Astrocyte (in vitro differentiated cells and primary cell): ENCODE data around the gene USP44. TPM values are rescaled to one million over a fixed set of nuclear protein-coding genes. Genes with fewer than 3 reads are reported as not detected.
A peak's percentile ranks its signal among the peaks of the same experiment; 100 is the strongest.

ENCODE experiments used
- DNase-seq: peaks from one replicate; pipeline ENCODE4 v3.0.0-alpha.2; 2010; ENCODE audit warnings: low read depth
- FAIRE-seq: peaks from 2 replicates; lab custom pipeline; 2011; peaks lifted over from hg19 to GRCh38; lab: Jason Lieb, UNC
- H2AFZ ChIP-seq: 2 replicates; pipeline ENCODE4 v1.6.0; 2012; ENCODE audit warnings: low read depth, low read length, inconsistent platforms
- H3K27ac ChIP-seq: 2 replicates; pipeline ENCODE4 v1.5.1; 2011; ENCODE audit warnings: low read depth, low read length, inconsistent platforms
- H3K27me3 ChIP-seq: 2 replicates; pipeline ENCODE4 v1.6.0; 2011; ENCODE audit warnings: low read length, inconsistent platforms; ENCODE audit not compliant: insufficient read depth
- H3K36me3 ChIP-seq: 2 replicates; pipeline ENCODE4 v1.5.1; 2011; ENCODE audit warnings: low read length, inconsistent platforms; ENCODE audit not compliant: insufficient read depth
- H3K4me1 ChIP-seq: 2 replicates; pipeline ENCODE4 v1.5.1; 2011; ENCODE audit warnings: low read length, inconsistent platforms; ENCODE audit not compliant: insufficient read depth
- H3K4me2 ChIP-seq: 2 replicates; pipeline ENCODE4 v1.6.0; 2012; ENCODE audit warnings: low read length, inconsistent platforms
- H3K4me3 ChIP-seq: 2 replicates; pipeline ENCODE4 v1.5.1; 2011; ENCODE audit warnings: low read depth, mild to moderate bottlenecking, low read length, inconsistent platforms; ENCODE audit not compliant: insufficient read depth
- H3K79me2 ChIP-seq: 2 replicates; pipeline ENCODE4 v1.6.0; 2012; ENCODE audit warnings: mild to moderate bottlenecking, low read length, inconsistent platforms; ENCODE audit not compliant: insufficient read depth
- H3K9ac ChIP-seq: 2 replicates; pipeline ENCODE4 v1.6.0; 2012; ENCODE audit warnings: mild to moderate bottlenecking, low read length, inconsistent platforms
- H3K9me3 ChIP-seq: 2 replicates; pipeline ENCODE4 v1.5.1; 2012; ENCODE audit warnings: low read depth, mild to moderate bottlenecking, low read length, inconsistent platforms; ENCODE audit not compliant: insufficient read depth
- H4K20me1 ChIP-seq: 2 replicates; pipeline ENCODE4 v1.6.0; 2012; ENCODE audit warnings: low read length, inconsistent platforms; ENCODE audit not compliant: insufficient read depth
- H3K27ac Mint-ChIP-seq: one replicate; pipeline ENCODE4 v1.8.0; 2021; ENCODE audit warnings: mild to moderate bottlenecking, mixed read lengths; ENCODE audit not compliant: unreplicated experiment
- H3K27me3 Mint-ChIP-seq: one replicate; pipeline ENCODE4 v1.8.0; 2021; ENCODE audit warnings: low read depth, mixed read lengths; ENCODE audit not compliant: unreplicated experiment
- H3K36me3 Mint-ChIP-seq: one replicate; pipeline ENCODE4 v1.8.0; 2021; ENCODE audit warnings: low read depth, mixed read lengths; ENCODE audit not compliant: unreplicated experiment
- H3K4me1 Mint-ChIP-seq: one replicate; pipeline ENCODE4 v1.8.0; 2021; ENCODE audit warnings: low read depth, mixed read lengths; ENCODE audit not compliant: unreplicated experiment
- H3K4me3 Mint-ChIP-seq: one replicate; pipeline ENCODE4 v1.8.0; 2021; ENCODE audit warnings: mild to moderate bottlenecking, moderate library complexity, mixed read lengths; ENCODE audit not compliant: unreplicated experiment
- H3K9me3 Mint-ChIP-seq: one replicate; pipeline ENCODE4 v1.8.0; 2021; ENCODE audit warnings: mild to moderate bottlenecking, mixed read lengths; ENCODE audit not compliant: unreplicated experiment
- CTCF ChIP-seq: IDR thresholded peaks from 2 replicates; pipeline ENCODE4 v1.5.1; 2011; ENCODE audit warnings: low read depth, mild to moderate bottlenecking, inconsistent platforms, low read length, moderate library complexity; ENCODE audit not compliant: insufficient read depth
- EZH2 ChIP-seq: IDR thresholded peaks from 2 replicates; pipeline ENCODE4 v1.6.1; 2012; ENCODE audit warnings: mild to moderate bottlenecking, low read length, inconsistent platforms; ENCODE audit not compliant: insufficient read depth
- total RNA-seq: library from RNA; stranded (reverse); gene quantifications from 2 replicates; pipeline ENCODE4 v1.2.1, GENCODE V29; 2021

Gene USP44
- total RNA-seq, 1 donor from 2014 or later: 5.4 TPM

GRCh38 chr12:95548539-95549391 is 2.5 kb downstream of the USP44 start:
- Mint-ChIP-seq H3K9me3 (peaks cover 4% of the 10 kb centered on the region), H3K36me3 (no peaks in the 10 kb centered on the region), H3K27ac (peak overlapping the region; percentile 56), H3K4me3 (peak overlapping the region; percentile 88), H3K27me3 (no peaks in the 10 kb centered on the region), H3K4me1 (peaks cover 21% of the 10 kb centered on the region)
- Histone ChIP-seq H3K27me3 (peaks cover 23% of the 10 kb centered on the region), H3K4me3 (peak overlapping the region; percentile 58), H3K4me2 (peak overlapping the region; percentile 82), H4K20me1 (no peaks in the 10 kb centered on the region), H3K9ac (peak overlapping the region; percentile 69), H3K27ac (no peak overlapping the region), H3K36me3 (no peaks in the 10 kb centered on the region), H3K79me2 (no peaks in the 10 kb centered on the region), H3K4me1 (no peaks in the 10 kb centered on the region), H3K9me3 (peaks cover 7% of the 10 kb centered on the region), H2AFZ (peak overlapping the region; percentile 90)
- TF ChIP-seq CTCF: no peak
- TF ChIP-seq EZH2: peak; percentile 88
- DNase-seq (no peak), FAIRE-seq (no peak)

DNA sequence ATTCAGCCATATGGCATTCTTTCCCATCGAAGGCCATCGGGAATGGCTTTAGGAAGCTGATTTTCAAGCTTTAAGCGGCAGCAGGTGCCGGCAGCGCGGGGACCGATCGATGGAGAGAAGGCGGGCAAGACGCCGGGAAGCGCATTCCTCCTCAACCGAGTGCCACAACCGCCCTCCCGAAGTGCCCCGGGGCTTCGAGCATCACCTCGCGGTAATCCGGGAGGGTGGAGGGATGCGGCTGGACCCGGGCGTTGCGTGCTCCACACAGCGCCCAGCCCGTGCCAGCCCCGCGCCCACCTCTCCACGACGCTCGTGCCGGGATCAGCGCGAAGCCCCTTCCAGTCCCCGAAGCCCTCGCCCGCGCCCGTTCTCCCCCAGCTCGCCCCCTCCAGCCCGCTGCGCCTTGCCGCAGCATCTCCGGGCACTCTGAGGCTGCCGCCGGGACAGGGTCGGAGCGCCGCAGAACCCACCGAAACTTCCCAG is 3.2 kb downstream of the USP44 start:
- H4K20me1 ChIP-seq: no peaks in the 10 kb centered on the region
- no peaks in the 10 kb centered on the region for H3K79me2 ChIP-seq
- no peaks in the 10 kb centered on the region for H3K36me3 Mint-ChIP-seq
- peak overlapping the region; percentile 82 for H3K4me2 ChIP-seq
- H3K27ac Mint-ChIP-seq: peak overlapping the region; percentile 47
- H3K4me1 Mint-ChIP-seq: peaks cover 19% of the 10 kb centered on the region
- DNase-seq (peak; percentile 2), FAIRE-seq (no peak)
- no peaks in the 10 kb centered on the region for H3K4me1 ChIP-seq
- H3K27me3 Mint-ChIP-seq: no peaks in the 10 kb centered on the region
- H3K9ac ChIP-seq: peak overlapping the region; percentile 69
- peaks cover 4% of the 10 kb centered on the region for H3K9me3 Mint-ChIP-seq
- TF ChIP-seq CTCF: no peak
- no peak for TF ChIP-seq EZH2
- peaks cover 23% of the 10 kb centered on the region for H3K27me3 ChIP-seq
- H2AFZ ChIP-seq: peak overlapping the region; percentile 89
- H3K9me3 ChIP-seq: peaks cover 7% of the 10 kb centered on the region
- no peak overlapping the region for H3K27ac ChIP-seq
- H3K4me3 Mint-ChIP-seq: peak overlapping the region; percentile 88
- H3K36me3 ChIP-seq: no peaks in the 10 kb centered on the region
- peak overlapping the region; percentile 58 for H3K4me3 ChIP-seq
